LHCN-M2 (cell line): Measurements from ENCODE around the gene RGS17. TPM values are rescaled to one million over a fixed set of nuclear protein-coding genes. Genes with fewer than 3 reads are reported as not detected.
"Not testable (repeated sequence)": the region's sequence is repeated elsewhere in the genome, so short reads cannot be mapped to it uniquely, and the experiment has no call there.

Source experiments
- DNase-seq: peaks from one replicate; pipeline ENCODE4 v3.0.0-alpha.2; 2012; ENCODE audit warnings: low read depth
- total RNA-seq: library from RNA; depleted of rRNA; stranded (reverse); fragments of >200 nt; gene quantifications from 2 replicates; pipeline ENCODE4 v1.2.3, GENCODE V29; 2014

Gene RGS17
- total RNA-seq, 1 experiment from 2014 or later: 33.6 TPM

DNA sequence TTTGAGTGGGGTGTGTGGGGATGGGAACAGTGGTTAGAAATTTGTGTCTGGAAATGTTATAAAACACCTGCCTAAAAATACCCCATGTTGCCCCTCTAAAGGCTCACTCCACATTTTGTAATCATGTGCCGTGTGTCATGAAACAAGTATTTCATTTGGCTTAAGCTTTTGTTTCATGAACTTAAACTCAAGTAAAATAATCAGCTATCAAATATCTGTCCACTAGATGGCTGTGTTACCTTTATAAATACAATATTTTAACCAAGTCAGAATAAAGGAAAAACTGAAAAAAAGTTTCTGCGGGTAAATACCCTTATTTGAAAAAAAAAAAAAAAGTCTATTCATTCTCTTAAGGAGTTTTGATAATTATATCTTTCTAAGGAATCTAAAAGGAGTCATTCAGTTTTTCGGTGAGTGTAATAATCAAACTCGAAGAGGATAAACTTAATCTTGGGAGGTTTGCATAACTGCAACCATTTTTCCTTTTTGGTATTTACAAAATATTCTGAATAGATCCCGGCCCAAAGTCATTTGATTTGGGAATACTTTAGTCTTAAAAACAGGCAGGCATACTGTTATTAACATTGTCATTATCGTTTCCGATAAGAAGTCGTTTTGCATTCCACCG is 98.7 kb downstream of the RGS17 start:
- DNase-seq: peak; percentile 67

DNA sequence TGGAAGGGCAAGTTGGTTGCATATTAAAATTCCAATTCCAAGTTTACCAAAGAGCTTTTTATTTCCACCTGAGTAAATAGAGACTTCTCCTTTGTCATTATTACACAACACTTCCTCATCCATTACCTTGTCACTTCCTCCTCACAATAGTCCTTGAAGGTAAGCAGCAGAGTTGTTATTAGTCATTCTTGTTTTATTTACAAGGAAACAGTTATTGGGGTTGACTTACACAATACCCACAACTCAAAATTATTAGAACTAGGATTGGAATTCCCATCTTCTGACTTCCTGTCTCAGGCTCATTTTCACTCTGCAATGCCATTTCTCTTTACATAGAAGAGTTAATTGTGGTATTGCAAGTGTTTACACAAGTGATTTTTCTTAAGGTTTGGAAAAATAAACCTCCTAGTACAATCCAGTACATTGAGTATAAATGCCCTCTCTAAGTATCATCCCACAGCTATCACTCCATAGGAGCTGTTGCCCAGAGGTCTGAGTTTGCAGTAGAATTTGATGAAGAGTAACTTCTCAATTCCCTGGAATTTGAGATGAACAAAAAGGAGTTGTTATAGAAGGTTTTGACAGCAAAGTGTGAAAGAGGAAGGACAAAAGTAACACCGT is 99.6 kb downstream of the RGS17 start:
- no peak for DNase-seq

DNA sequence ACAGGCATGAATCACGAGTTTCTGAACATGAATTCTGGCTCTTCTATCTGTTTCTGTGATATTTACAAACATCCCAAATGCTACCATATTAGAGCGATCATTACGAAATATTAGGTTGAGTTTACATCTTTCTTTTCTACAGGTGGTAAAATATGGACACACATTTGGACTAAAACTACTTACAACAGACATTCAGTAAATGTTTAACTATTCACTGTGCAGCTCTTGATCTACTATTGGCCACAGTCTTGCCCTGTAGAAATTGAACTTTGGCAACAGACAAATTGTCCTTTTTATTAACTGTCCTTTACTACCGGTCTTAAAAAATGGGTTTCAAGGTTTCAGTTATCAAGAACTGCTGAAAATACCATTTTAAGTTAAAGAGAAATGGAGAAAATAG is 102.1 kb downstream of the RGS17 start:
- no peak for DNase-seq

DNA sequence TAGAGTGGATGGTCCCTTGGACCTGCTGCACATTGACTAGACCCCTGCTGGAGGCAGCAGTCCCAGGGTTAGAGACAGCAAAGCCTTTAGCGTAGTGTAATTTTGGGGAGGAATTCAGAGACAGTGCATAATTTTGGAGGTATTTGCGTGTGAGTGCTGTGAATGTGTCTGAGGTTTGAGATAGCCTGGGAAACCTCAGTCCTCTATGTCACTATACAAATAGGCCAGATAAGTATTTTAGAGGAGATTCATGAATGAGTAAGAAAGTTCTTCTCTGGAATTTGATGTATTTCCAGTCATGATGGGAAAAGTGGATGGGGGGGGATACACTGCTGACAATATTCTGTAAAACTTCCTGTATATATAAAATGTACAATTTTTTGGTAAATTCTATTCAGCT is 102.8 kb downstream of the RGS17 start:
- no peak for DNase-seq

DNA sequence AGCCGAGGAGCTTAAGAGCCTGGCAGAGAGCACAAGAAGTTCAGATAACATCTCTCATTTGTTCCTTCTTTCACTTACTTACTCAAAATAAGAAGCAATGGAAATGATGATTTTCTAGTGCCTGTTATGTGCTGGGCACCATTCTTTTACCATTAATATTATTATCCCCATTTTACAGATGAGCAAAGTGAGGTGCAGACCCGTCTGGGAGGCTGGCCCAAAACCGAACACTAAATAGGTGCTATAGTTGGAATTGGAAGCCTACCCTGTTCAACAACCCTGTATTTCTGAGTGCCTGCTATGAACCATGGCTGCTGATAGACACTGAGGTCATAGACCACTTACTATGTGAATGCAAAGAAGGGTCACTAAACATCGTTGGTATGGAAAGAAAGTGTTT is 103.6 kb downstream of the RGS17 start:
- no peak for DNase-seq

DNA sequence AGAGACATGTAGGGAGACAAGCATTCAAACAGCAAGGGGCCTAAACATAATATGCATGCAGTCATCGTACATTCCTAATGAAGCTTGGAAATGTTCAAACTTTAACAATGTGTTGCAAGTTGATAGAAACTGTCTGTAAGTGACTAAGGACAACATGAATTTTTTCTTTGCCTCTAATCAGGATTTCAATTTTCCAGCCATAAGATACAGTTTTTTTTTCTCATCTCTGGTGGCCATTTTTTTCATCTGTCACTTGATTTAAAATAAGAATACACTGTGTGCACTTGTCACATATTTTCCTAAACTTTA is 106.4 kb downstream of the RGS17 start:
- DNase-seq: no peak

DNA sequence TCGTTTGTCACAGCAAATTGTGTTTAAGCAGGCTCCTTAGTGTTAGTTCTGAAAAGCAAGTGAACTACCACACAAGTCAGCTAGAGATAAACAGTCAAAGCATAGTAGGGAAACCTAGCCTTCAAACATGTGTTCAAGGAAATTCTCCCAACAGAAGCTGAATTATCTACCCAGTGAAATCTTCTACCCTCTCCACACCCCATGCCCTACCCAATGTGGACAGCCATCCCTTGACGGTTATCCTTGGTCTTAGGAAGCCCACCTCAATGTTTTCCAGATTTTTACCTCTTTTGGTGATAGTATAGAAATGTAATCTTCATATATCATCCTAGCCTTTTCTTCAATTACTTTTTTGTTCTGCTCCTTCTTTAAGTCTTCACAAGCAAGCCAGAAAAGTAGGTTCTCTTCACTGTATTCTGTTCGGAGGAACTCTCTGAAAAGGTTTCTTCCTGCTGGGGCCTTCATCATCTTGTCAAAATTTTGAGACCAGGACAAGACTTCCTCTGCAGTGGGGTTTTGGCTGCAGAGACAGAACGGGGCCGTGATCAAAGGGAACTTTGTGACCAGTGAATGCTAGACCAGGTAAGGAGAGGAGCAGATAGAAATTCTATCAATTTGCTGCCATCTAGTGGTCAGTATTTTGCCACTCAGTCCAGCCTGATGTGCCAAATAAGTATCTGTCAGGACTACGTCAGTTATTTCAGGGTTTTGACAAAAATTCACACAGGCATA is 106.9 kb downstream of the RGS17 start:
- peak; percentile 53 for DNase-seq

DNA sequence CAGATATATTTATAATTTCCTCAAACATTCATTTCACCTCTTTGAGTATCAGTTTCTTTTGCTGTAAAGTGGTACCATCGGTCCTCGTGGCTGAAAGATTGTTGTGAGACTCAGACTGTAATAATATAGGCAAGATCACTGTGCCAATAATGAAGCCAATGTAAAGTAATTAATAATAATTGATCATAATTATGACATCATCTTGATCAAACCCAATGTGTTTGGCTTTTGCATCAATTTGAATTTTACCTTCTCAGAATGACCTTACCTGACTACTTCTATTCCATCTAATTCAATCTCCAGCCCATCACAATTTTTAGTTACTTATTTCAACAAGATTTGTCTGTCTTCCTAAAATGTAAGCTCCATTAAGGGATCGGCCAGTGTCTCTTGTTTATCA is 112.7 kb downstream of the RGS17 start:
- DNase-seq: no peak

DNA sequence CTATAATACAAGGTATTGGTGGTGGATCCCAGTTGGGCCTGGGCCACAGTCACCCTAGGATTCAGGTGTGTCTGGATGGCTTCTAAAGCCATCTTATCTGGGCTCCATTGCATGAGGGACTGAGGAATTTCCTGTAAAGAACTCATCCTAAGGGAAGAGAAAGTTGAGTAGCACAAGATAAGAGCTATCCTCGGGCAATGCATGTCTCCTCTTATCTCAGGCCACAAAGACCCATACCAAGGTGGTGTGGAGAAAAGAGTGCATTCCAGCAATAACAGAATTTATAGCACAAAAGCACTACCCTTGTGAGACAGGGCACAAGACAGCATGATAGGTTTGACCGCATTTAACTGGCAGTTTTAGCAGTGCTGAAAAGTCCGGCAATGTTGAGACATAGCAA is 114.2 kb downstream of the RGS17 start:
- DNase-seq: no peak

DNA sequence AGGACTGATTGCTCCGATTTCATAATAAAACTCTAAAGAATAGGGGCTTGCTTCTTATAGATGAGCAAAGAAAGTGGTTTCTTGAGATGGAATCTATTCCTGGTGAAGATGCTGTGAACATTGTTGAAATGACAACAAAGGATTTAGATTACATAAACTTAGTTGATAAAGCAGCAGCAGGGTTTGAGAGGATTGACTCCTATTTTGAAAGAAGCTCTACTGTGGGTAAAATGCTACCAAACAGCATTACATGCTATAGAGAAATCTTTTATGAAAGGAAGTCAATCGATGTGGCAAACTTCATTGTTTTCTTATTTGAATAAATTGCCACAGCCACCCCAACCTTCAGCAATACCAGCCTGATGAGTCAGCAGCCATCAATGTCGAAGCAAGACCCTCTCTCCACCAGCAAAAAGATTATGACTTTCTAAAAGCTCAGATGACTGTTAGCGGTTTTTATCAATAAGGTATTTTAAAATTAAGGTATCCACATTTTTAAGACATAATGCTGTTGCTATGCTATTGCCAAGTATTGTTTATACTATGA is 115.9 kb downstream of the RGS17 start:
- no peak for DNase-seq

DNA sequence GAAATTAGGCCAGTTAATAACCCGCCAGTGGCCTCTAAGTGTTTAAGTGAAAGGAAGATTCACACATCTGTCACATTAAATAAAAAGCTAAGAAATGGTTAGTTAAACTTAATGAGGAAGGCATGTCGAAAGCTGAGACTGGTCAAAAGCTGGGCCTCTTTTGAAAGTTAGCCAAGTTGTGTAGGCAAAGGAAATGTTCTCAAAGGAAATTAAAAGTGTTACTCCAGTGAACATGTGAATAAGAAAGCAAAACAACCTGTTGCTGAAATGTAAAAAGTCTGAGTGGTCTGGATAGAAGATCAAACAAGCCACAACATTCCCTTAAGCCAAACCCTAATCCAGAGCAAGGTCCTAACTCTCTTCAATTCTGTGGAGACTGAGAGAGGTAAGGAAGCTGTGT is 117.6 kb downstream of the RGS17 start:
- DNase-seq: no peak

DNA sequence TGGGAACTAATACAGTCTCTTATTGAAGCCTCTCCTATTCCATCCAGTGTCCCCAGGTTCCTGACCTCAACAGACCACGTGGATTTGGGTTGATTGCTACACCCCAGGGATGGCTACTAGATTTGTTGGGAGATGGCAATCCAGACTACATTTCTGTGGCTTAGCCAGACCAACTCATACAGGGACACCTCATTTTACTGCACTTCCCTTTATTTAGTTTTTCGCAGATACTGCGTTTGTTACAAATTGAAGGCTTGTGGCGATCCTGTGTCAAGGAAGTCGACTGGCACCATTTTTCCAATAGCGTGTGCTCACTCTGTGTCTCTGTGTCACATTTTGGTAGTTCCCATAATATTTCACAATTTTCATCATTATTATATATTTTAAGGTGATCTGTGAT is 118.2 kb downstream of the RGS17 start:
- DNase-seq: no peak

DNA sequence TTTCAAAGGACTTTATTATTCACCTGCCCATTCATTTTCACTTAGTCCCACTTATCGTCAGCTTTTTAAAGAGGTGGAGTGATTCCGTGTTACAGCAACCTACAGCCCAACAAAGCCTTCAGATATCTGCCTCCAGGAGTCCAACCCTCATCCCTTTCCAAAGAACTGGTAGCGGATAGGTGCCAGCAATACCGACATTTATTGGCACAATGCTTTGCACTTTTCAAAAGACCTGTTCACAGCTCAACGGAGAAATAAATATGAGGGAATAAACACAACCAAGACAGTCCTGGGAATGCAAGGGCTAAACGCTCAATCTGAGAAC is 127.8 kb downstream of the RGS17 start:
- peak; percentile 36 for DNase-seq

DNA sequence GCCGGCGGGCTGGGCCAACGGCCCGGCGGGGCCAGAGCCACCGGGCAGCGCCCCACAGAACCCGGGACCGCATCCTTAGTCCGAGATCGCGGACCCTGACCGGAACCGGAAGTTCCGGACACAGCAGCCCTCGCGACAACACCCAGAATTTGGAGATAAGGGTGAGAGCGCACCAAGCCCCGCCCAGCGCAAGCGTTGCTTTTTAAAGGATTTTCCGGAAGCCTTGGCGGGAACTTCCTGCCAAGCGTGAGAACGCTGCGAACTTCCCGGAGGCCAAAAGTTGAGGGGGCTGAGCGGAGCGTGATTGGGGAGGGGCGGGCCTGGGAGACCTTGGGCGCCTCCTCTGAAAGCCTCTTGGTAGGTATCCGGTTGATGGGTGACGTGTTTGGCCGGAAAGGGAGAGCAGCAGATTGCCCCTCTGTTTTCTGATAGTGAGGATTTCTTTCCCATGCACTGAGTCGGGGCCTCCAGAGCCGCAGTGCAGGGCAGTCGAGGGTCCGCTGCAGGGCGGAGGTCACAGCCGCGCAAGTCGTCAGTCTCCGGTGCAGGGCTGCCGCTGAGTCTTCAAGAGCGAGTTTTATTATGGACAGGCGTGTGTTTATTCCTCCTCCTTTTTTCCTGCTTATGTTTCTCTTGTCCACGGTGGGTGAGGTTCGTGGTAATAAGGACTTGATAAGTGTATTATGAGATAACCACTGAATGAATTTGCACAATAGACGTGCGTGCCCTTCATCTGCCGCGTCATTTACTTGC is 128.3 kb downstream of the RGS17 start, which contains the start of gene MTRF1L:
MTRF1L (minus strand) TSS at position 97 of the 753 bp plus-strand sequence; CDS start at position 73, 24 bp downstream.
- peak; percentile 96 for DNase-seq

DNA sequence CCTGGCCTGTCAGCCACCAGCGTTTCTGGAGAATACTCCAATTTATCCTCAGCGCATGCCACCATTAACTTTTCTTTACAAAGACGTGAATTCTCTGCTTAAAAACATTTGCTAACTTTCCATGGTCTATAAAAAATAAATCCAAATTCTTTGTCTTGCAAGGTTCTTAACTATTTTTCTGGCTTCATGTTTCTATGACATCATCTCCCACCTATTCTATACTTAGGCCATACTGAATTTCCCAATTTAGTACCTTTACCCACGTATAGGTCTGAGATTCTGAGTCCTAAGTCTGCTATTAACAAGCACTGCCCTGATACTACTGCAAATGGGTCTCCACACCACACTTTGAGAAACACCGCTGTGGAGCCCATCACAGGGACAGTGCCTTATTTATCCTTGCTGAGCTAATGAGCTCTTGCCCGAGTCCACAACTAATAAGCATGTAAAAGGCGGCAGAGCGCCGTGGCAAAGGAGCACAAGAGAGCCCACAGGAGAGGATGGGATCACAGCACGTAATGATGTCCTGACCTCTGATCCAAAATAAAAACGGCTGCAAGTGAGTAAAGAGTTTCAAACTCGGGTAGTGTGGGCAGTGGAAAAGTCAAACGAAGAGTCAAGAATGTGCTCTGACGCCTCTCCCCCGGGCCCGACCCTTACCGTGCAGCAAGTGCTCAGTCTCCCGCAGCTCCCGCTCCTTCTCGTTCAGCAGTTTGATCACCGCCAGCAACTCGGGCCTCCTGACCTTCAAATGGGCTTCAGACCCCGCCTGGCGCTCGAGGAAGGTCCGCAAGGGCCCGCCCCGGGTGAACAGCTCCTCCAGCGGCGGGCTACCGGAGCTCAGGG is 129.1 kb downstream of the RGS17 start:
- DNase-seq: no peak

DNA sequence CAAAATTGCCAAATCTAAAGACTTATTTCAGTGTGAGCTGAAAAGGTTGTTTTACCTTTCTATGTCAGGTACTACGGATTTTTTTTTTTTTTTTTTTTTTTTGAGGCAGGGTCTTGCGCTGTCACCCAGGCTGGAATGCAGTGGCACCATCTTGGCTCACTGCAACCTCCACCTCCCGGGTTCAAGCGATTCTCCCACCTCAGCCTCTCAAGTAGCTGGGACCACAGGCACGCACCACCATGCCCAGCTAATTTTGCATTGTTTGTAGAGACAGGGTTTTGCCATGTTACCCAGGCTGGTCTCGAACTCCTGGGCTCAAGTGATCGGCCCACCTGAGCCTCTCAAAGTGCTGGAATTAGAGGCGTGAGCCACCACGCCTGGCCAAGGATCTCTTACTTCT is 130.3 kb downstream of the RGS17 start:
- DNase-seq: not testable (repeated sequence)

DNA sequence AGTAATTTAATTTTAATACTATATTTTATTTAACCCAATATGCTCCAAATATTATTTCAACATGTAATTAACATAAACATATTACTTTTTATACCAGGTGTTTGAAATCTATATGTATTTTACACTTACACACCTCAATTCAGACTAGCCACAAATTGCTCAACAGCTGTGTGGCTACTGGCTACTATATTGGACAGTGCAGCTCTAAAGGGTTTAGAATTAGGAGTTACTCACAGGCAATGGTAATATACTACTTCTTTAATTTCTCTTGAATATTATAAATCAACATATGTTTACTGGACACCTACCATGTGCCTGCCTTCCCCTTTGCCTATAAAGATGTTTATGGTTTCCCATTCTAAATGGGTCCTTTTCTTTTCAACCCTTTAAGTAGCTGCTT is 130.8 kb downstream of the RGS17 start:
- DNase-seq: no peak

DNA sequence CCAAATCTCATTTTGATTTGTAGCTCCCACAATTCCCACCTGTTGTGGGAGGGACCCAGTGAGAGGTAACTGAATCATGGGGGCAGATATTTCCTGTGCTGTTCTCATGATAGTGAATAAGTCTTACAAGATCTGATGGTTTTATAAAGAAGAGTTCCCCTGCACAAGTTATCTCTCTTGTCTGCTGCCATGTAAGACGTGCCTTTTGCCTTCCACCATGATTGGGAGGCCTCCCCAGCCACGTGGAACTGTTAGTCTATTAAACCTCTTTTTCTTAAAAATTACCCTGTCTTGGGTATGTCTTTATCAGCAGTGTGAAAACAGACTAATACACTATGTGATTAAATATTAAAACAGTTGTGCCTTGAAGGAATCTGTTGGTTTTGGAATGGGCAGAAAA is 131.5 kb downstream of the RGS17 start:
- not testable (repeated sequence) for DNase-seq

DNA sequence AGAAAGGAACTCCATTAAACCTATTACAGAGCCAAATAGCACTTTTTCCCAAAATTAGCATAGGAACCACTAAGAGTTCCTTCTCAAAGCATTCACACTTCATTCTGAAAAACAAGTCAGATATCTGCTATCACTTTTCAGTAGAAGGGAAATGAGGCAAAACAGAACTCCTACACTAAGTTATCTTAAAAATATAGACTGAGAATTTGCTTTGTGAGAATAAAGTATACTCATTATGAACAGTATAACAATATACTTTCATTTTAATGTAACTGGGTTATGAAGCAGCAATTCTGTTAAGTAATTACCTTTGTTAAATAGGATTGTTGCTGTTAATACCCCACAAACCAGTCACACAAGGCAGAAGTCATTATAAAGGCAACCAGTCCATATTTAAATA is 137.2 kb downstream of the RGS17 start:
- DNase-seq: no peak

DNA sequence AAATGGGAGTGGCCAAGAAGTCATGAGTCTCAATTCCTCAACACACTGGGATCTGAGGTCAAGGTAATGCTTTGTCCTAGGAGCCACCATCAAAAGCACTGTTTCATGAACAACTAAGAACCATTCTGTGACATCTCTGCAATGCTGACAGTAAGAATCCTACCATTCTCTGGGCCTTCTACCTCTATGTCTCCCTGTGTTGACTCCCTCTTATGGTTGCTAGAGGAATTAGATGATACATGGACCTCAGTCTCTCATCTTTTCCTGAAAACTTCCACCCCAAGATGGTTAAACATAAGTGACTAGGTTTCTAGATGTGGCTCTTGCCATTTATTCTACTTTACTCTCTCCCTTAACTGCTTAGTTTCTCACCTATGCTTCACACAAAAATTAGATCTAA is 137.7 kb downstream of the RGS17 start:
- DNase-seq: no peak

DNA sequence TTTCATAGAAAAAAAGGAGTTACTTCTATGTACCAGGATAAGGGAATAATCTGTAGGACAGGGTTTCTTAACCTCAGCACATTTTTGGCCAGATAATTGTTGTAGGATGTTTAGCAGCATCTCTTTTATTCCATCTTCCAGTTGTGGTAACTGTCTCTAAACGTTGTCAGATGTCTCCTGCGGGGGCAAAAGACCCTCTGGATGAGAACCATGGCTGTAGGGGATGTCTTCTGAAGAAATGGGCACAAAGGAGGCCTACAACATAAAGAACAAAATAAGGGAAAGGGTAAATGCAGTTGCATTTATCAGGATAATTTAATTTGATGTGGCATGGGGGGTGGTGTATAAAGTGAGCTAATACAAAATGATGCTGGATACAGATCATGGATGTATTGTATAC is 144.1 kb downstream of the RGS17 start:
- DNase-seq: no peak
